Esophagus muscularis mucosa (tissue), 4 donors: ENCODE measurements around the gene KCNG1.

Experiments used
- EP300 ChIP-seq: sonication (generic); formaldehyde crosslinking; IDR thresholded peaks from one replicate; pipeline ENCODE4 v1.6.1; 2017; ENCODE audit warnings: antibody characterized with exemption
- POLR2A ChIP-seq: fragments of 450-650 bp; IDR thresholded peaks from one replicate; pipeline ENCODE4 v1.6.1; 2017; ENCODE audit warnings: antibody characterized with exemption, moderate library complexity, mild to moderate bottlenecking, low read depth
- POLR2AphosphoS5 ChIP-seq, 2 donors: sonication (generic); formaldehyde crosslinking; IDR thresholded peaks; one replicate each; pipeline ENCODE4 v1.6.1; 2017; ENCODE audit warnings: antibody characterized with exemption in 2 of 2
- TF ChIP-seq, protein P1 (sequence below), 3 experiments: fragments of 200-600 bp in 2 of 3; fragments of 450-650 bp in 1 of 3; sonication (generic) in 2 of 3; IDR thresholded peaks; one replicate each; pipeline ENCODE4 v1.5.1; 2017 to 2019; ENCODE audit warnings: antibody characterized with exemption in 3 of 3, mild to moderate bottlenecking in 2 of 3, moderate library complexity in 1 of 3

GRCh38 chr20:51043811-51044210, 20.9 kb upstream of the KCNG1 start:
- TF ChIP-seq, protein P1, sequence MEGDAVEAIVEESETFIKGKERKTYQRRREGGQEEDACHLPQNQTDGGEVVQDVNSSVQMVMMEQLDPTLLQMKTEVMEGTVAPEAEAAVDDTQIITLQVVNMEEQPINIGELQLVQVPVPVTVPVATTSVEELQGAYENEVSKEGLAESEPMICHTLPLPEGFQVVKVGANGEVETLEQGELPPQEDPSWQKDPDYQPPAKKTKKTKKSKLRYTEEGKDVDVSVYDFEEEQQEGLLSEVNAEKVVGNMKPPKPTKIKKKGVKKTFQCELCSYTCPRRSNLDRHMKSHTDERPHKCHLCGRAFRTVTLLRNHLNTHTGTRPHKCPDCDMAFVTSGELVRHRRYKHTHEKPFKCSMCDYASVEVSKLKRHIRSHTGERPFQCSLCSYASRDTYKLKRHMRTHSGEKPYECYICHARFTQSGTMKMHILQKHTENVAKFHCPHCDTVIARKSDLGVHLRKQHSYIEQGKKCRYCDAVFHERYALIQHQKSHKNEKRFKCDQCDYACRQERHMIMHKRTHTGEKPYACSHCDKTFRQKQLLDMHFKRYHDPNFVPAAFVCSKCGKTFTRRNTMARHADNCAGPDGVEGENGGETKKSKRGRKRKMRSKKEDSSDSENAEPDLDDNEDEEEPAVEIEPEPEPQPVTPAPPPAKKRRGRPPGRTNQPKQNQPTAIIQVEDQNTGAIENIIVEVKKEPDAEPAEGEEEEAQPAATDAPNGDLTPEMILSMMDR (IDR thresholded peaks at IDR 0.05) = no peak
- TF ChIP-seq POLR2AphosphoS5 (IDR thresholded peaks at IDR 0.05) (no peak), POLR2A (no peak), EP300 (no peak)
